ENCODE data around the gene PRKD1.

DNA sequence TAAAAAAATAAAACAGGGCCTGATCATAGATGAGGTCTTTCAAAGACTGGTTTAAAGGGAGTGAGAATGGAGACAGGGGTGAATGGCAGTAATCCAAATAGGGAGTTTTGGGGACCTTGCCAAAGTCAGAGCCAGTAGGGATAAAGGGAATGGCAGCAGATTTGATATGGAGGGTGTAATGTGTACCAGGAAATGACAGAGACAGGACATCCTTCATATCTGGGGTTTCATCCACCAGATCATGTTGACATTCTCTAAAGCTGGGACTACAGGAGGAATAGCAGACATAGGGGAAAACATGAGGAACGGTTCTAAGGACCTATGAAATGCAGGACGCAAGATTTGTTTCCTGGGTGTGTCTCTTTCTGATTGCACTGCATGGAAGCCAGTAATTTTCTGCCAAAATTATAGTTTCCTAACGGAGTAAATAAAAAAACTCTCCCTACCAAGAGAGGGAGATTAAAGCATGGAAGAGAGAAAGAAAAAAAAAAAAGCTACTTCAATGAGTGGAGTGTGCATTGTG is 169.9 kb downstream of the PRKD1 start:
- TF ChIP-seq, protein P1, sequence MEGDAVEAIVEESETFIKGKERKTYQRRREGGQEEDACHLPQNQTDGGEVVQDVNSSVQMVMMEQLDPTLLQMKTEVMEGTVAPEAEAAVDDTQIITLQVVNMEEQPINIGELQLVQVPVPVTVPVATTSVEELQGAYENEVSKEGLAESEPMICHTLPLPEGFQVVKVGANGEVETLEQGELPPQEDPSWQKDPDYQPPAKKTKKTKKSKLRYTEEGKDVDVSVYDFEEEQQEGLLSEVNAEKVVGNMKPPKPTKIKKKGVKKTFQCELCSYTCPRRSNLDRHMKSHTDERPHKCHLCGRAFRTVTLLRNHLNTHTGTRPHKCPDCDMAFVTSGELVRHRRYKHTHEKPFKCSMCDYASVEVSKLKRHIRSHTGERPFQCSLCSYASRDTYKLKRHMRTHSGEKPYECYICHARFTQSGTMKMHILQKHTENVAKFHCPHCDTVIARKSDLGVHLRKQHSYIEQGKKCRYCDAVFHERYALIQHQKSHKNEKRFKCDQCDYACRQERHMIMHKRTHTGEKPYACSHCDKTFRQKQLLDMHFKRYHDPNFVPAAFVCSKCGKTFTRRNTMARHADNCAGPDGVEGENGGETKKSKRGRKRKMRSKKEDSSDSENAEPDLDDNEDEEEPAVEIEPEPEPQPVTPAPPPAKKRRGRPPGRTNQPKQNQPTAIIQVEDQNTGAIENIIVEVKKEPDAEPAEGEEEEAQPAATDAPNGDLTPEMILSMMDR (IDR thresholded peaks at IDR 0.05) = no peak
- no peak for TF ChIP-seq POLR2A (IDR thresholded peaks at IDR 0.05)
